ENCODE results near the gene KIRREL2. TPM values are rescaled to one million over a fixed set of nuclear protein-coding genes. Genes with fewer than 3 reads are reported as not detected.

KIRREL2 gene
- total and polyA plus RNA-seq, 2 of the 8 experiments (the other 6 are each of a cell fraction or from before 2014, with no cell fraction given): 2.4 to 4.6 TPM

DNA sequence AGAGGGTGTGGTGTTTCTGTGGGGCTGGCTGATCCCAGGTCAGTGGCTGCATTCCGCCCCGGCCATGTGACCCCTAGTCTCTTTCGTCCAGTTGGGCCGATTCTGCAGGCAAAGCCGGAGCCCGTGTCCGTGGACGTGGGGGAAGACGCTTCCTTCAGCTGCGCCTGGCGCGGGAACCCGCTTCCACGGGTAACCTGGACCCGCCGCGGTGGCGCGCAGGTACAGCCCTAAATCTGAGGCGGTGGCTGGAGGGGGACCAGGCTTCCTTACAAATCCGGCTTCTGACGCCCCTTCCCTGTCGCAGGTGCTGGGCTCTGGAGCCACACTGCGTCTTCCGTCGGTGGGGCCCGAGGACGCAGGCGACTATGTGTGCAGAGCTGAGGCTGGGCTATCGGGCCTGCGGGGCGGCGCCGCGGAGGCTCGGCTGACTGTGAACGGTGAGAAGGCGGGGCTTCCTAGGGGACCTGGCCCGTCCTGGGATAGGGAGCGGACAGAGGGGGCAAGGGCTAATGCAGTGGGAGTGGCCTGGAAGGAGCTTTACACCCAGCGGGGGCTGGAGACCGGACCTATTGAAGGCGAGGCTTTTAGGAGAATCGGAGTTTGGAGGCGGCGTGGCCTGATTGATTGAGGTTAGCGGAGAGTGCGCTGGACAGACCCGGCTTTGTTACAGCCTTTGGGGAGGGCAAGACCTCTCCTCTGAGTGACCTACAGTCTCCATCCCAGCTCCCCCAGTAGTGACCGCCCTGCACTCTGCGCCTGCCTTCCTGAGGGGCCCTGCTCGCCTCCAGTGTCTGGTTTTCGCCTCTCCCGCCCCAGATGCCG is 4.3 kb downstream of the KIRREL2 start (continued):
- TF ChIP-seq BRCA1 (IDR thresholded peaks at IDR 0.05; ENCODE audit: low read depth, low read length) (no peak), SRF (IDR thresholded peaks at IDR 0.05; ENCODE audit: low read depth, low read length) (no peak), ASH2L (IDR thresholded peaks at IDR 0.05; ENCODE audit: low read length) (peak; percentile 33), SIN3A (conservative IDR thresholded peaks at IDR 0.05 in 1 of 2, IDR thresholded peaks at IDR 0.05 in 1 of 2; ENCODE audit: low read depth in 1 of 2, low read length in 2 of 2) (peak in 1 of 2 experiments; percentile 66; a peak in 1 of 4 replicates), RAD21 (IDR thresholded peaks at IDR 0.05 in 1 of 2, conservative IDR thresholded peaks at IDR 0.05 in 1 of 2; ENCODE audit: low read depth in 2 of 2, low read length in 2 of 2) (0 out of 4 replicates have a peak, but pooled peaks of 1 of the 2 experiments have one; percentile 4), CREB1 (IDR thresholded peaks at IDR 0.05) (0 out of 2 replicates have a peak, but pooled peaks have one; percentile 11), RBBP5 (IDR thresholded peaks at IDR 0.05; ENCODE audit: borderline replicate concordance, low read depth, low read length) (no peak), CTBP2 (IDR thresholded peaks at IDR 0.05; ENCODE audit: borderline replicate concordance, insufficient read depth, insufficient read length, low read length) (no peak)
- TF ChIP-seq, protein P1, sequence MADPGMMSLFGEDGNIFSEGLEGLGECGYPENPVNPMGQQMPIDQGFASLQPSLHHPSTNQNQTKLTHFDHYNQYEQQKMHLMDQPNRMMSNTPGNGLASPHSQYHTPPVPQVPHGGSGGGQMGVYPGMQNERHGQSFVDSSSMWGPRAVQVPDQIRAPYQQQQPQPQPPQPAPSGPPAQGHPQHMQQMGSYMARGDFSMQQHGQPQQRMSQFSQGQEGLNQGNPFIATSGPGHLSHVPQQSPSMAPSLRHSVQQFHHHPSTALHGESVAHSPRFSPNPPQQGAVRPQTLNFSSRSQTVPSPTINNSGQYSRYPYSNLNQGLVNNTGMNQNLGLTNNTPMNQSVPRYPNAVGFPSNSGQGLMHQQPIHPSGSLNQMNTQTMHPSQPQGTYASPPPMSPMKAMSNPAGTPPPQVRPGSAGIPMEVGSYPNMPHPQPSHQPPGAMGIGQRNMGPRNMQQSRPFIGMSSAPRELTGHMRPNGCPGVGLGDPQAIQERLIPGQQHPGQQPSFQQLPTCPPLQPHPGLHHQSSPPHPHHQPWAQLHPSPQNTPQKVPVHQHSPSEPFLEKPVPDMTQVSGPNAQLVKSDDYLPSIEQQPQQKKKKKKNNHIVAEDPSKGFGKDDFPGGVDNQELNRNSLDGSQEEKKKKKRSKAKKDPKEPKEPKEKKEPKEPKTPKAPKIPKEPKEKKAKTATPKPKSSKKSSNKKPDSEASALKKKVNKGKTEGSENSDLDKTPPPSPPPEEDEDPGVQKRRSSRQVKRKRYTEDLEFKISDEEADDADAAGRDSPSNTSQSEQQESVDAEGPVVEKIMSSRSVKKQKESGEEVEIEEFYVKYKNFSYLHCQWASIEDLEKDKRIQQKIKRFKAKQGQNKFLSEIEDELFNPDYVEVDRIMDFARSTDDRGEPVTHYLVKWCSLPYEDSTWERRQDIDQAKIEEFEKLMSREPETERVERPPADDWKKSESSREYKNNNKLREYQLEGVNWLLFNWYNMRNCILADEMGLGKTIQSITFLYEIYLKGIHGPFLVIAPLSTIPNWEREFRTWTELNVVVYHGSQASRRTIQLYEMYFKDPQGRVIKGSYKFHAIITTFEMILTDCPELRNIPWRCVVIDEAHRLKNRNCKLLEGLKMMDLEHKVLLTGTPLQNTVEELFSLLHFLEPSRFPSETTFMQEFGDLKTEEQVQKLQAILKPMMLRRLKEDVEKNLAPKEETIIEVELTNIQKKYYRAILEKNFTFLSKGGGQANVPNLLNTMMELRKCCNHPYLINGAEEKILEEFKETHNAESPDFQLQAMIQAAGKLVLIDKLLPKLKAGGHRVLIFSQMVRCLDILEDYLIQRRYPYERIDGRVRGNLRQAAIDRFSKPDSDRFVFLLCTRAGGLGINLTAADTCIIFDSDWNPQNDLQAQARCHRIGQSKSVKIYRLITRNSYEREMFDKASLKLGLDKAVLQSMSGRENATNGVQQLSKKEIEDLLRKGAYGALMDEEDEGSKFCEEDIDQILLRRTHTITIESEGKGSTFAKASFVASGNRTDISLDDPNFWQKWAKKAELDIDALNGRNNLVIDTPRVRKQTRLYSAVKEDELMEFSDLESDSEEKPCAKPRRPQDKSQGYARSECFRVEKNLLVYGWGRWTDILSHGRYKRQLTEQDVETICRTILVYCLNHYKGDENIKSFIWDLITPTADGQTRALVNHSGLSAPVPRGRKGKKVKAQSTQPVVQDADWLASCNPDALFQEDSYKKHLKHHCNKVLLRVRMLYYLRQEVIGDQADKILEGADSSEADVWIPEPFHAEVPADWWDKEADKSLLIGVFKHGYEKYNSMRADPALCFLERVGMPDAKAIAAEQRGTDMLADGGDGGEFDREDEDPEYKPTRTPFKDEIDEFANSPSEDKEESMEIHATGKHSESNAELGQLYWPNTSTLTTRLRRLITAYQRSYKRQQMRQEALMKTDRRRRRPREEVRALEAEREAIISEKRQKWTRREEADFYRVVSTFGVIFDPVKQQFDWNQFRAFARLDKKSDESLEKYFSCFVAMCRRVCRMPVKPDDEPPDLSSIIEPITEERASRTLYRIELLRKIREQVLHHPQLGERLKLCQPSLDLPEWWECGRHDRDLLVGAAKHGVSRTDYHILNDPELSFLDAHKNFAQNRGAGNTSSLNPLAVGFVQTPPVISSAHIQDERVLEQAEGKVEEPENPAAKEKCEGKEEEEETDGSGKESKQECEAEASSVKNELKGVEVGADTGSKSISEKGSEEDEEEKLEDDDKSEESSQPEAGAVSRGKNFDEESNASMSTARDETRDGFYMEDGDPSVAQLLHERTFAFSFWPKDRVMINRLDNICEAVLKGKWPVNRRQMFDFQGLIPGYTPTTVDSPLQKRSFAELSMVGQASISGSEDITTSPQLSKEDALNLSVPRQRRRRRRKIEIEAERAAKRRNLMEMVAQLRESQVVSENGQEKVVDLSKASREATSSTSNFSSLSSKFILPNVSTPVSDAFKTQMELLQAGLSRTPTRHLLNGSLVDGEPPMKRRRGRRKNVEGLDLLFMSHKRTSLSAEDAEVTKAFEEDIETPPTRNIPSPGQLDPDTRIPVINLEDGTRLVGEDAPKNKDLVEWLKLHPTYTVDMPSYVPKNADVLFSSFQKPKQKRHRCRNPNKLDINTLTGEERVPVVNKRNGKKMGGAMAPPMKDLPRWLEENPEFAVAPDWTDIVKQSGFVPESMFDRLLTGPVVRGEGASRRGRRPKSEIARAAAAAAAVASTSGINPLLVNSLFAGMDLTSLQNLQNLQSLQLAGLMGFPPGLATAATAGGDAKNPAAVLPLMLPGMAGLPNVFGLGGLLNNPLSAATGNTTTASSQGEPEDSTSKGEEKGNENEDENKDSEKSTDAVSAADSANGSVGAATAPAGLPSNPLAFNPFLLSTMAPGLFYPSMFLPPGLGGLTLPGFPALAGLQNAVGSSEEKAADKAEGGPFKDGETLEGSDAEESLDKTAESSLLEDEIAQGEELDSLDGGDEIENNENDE (IDR thresholded peaks at IDR 0.05; ENCODE audit: insufficient replicate concordance, low read length): no peak

Measured in H1 (cell line).